IMR-90 (cell line): ENCODE data around the gene MR1. TPM values are rescaled to one million over a fixed set of nuclear protein-coding genes. Genes with fewer than 3 reads are reported as not detected.

Experiments used
- ATAC-seq: fragments of 200-7000 bp; cut with Tn5 transposase; 2 replicates; pipeline ENCODE4 v1.9.1; 2020; ENCODE audit warnings: low read depth, mild to moderate bottlenecking, moderate library complexity
- BruUV-seq: library from RNA; stranded (reverse); fragments of 400-500 nt; replicated peaks from 2 replicates; lab custom pipeline; 2021; lab: Mats Ljungman, UMichigan
- CTCF ChIA-PET: fragments of 300-600 bp; formaldehyde crosslinking; extraction: SDS; loops from one replicate; lab custom pipeline; 2021; ENCODE audit warnings: antibody characterized with exemption; lab: Yijun Ruan, JAX
- POLR2A ChIA-PET: fragments of 300-600 bp; sonication (Branson Sonifier 250); formaldehyde crosslinking; loops from one replicate; lab custom pipeline; 2022; ENCODE audit warnings: antibody characterized with exemption; ENCODE audit not compliant: unreplicated experiment; lab: Charles Lee
- DNase-seq: peaks from one replicate; pipeline ENCODE4 v3.0.0; 2013
- H2AFZ ChIP-seq: replicated peaks from 2 replicates; pipeline ENCODE3; 2013; ENCODE audit warnings: low read length, mild to moderate bottlenecking; ENCODE audit not compliant: poor library complexity
- H2AK5ac ChIP-seq: 2 replicates; pipeline ENCODE4 v1.6.1; 2013; ENCODE audit warnings: low read depth, low read length, inconsistent platforms
- H2AK9ac ChIP-seq: replicated peaks from 2 replicates; pipeline ENCODE3; 2013; ENCODE audit warnings: mild to moderate bottlenecking, low read depth, low read length, moderate library complexity; ENCODE audit not compliant: poor library complexity
- H2BK120ac ChIP-seq: 2 replicates; pipeline ENCODE4 v1.6.1; 2013; ENCODE audit warnings: low read depth, low read length, inconsistent platforms
- H2BK15ac ChIP-seq: 3 replicates; pipeline ENCODE4 v1.6.1; 2013; ENCODE audit warnings: low read depth, low read length, inconsistent platforms
- H2BK20ac ChIP-seq: 2 replicates; pipeline ENCODE4 v1.6.1; 2013; ENCODE audit warnings: low read depth, mild to moderate bottlenecking, inconsistent platforms, low read length, moderate library complexity
- H2BK5ac ChIP-seq: 2 replicates; pipeline ENCODE4 v1.6.1; 2013; ENCODE audit warnings: mild to moderate bottlenecking, low read depth, low read length, inconsistent platforms; ENCODE audit not compliant: poor library complexity, severe bottlenecking
- H3K14ac ChIP-seq: replicated peaks from 2 replicates; pipeline ENCODE4 v1.6.1; 2013; ENCODE audit warnings: low read depth, low read length, inconsistent platforms
- H3K18ac ChIP-seq: 2 replicates; pipeline ENCODE4 v1.6.1; 2013; ENCODE audit warnings: low read depth, low read length, control low read depth
- H3K23ac ChIP-seq: 2 replicates; pipeline ENCODE4 v1.6.1; 2013; ENCODE audit warnings: low read depth, low read length, inconsistent platforms
- H3K27ac ChIP-seq: 2 replicates; pipeline ENCODE4 v1.5.1; 2013; ENCODE audit warnings: mild to moderate bottlenecking, control low read depth, low read length; ENCODE audit not compliant: insufficient read depth
- H3K27me3 ChIP-seq: 2 replicates; pipeline ENCODE4 v1.6.1; 2013; ENCODE audit warnings: low read length; ENCODE audit not compliant: control insufficient read depth, insufficient read depth
- H3K36me3 ChIP-seq: 2 replicates; pipeline ENCODE4 v1.6.1; 2013; ENCODE audit warnings: low read length, mixed read lengths; ENCODE audit not compliant: control insufficient read depth, insufficient read depth
- H3K4ac ChIP-seq: 2 replicates; pipeline ENCODE4 v1.6.1; 2013; ENCODE audit warnings: low read depth, low read length, inconsistent platforms
- H3K4me1 ChIP-seq: 2 replicates; pipeline ENCODE4 v1.6.1; 2013; ENCODE audit warnings: low read length, mixed read lengths; ENCODE audit not compliant: control insufficient read depth, insufficient read depth
- H3K4me2 ChIP-seq: 2 replicates; pipeline ENCODE4 v1.6.1; 2013; ENCODE audit warnings: low read depth, mild to moderate bottlenecking, control low read depth, low read length, moderate library complexity
- H3K4me3 ChIP-seq: 2 replicates; pipeline ENCODE4 v1.5.1; 2013; ENCODE audit warnings: low read depth, mild to moderate bottlenecking, control low read depth, low read length, moderate library complexity; ENCODE audit not compliant: insufficient read depth
- H3K56ac ChIP-seq: 2 replicates; pipeline ENCODE4 v1.6.1; 2013; ENCODE audit warnings: low read length, inconsistent platforms; ENCODE audit not compliant: insufficient read depth; ENCODE audit errors: extremely low read depth
- H3K79me1 ChIP-seq, 2 experiments: 2 replicates each; pipeline ENCODE4 v1.6.1; 2013; ENCODE audit warnings: low read length in 2 of 2, inconsistent platforms in 1 of 2, low read depth in 1 of 2
- H3K9ac ChIP-seq: 2 replicates; pipeline ENCODE4 v1.6.1; 2013; ENCODE audit warnings: low read depth, low read length, control low read depth
- H3K9me1 ChIP-seq: 2 replicates; pipeline ENCODE4 v1.6.1; 2013; ENCODE audit warnings: low read length, inconsistent platforms; ENCODE audit not compliant: insufficient read depth
- H3K9me3 ChIP-seq: 2 replicates; pipeline ENCODE4 v1.6.1; 2013; ENCODE audit warnings: low read length; ENCODE audit not compliant: control insufficient read depth, insufficient read depth
- H4K20me1 ChIP-seq: 2 replicates; pipeline ENCODE4 v1.6.1; 2013; ENCODE audit warnings: low read length, inconsistent platforms; ENCODE audit not compliant: insufficient read depth
- H4K5ac ChIP-seq: 2 replicates; pipeline ENCODE4 v1.6.1; 2013; ENCODE audit warnings: mild to moderate bottlenecking, low read depth, low read length, control low read depth
- H4K8ac ChIP-seq, 2 experiments: 2 replicates each; pipeline ENCODE4 v1.6.1; 2013; ENCODE audit warnings: low read depth in 2 of 2, low read length in 2 of 2, control low read depth in 1 of 2, inconsistent platforms in 1 of 2
- H4K91ac ChIP-seq: 2 replicates; pipeline ENCODE4 v1.6.1; 2013; ENCODE audit warnings: low read depth, low read length, inconsistent platforms; ENCODE audit not compliant: insufficient read depth
- BHLHE40 ChIP-seq: fragments of 150-350 bp; IDR thresholded peaks from 2 replicates; pipeline ENCODE4 v1.6.1; 2016; ENCODE audit warnings: mild to moderate bottlenecking, low read depth, low read length
- CEBPB ChIP-seq: IDR thresholded peaks from 2 replicates; pipeline ENCODE4 v1.6.1; 2012; ENCODE audit warnings: low read depth, low read length, improper control_type of control experiment
- CHD1 ChIP-seq: IDR thresholded peaks from 2 replicates; pipeline ENCODE4 v1.6.1; 2012; ENCODE audit warnings: low read depth, low read length, improper control_type of control experiment
- FOS ChIP-seq: fragments of 150-350 bp; IDR thresholded peaks from 2 replicates; pipeline ENCODE4 v1.6.1; 2016; ENCODE audit warnings: low read depth, low read length
- MAFK ChIP-seq: IDR thresholded peaks from 2 replicates; pipeline ENCODE4 v1.6.1; 2012; ENCODE audit warnings: low read depth, low read length, improper control_type of control experiment
- MAZ ChIP-seq: IDR thresholded peaks from 2 replicates; pipeline ENCODE4 v1.6.1; 2012; ENCODE audit warnings: low read depth, mild to moderate bottlenecking, low read length, improper control_type of control experiment, moderate library complexity, borderline replicate concordance
- MXI1 ChIP-seq: IDR thresholded peaks from 2 replicates; pipeline ENCODE4 v1.6.1; 2012; ENCODE audit warnings: low read depth, mild to moderate bottlenecking, low read length, moderate library complexity, borderline replicate concordance
- POLR2A ChIP-seq: IDR thresholded peaks from 2 replicates; pipeline ENCODE4 v1.6.1; 2012; ENCODE audit warnings: mild to moderate bottlenecking, low read depth, low read length
- RAD21 ChIP-seq: IDR thresholded peaks from 2 replicates; pipeline ENCODE4 v1.6.1; 2012; ENCODE audit warnings: low read length, improper control_type of control experiment
- RCOR1 ChIP-seq: IDR thresholded peaks from 2 replicates; pipeline ENCODE4 v1.6.1; 2012; ENCODE audit warnings: mild to moderate bottlenecking, low read length, improper control_type of control experiment; ENCODE audit not compliant: insufficient replicate concordance
- RFX5 ChIP-seq: IDR thresholded peaks from 2 replicates; pipeline ENCODE4 v1.8.0; 2012; ENCODE audit warnings: low read depth, mild to moderate bottlenecking, low read length, moderate library complexity
- SMC3 ChIP-seq: fragments of 150-350 bp; IDR thresholded peaks from 2 replicates; pipeline ENCODE4 v1.6.1; 2016; ENCODE audit warnings: low read depth, mild to moderate bottlenecking, antibody characterized with exemption, low read length, moderate library complexity
- WGBS, 2 experiments: methylation state at CpG; one replicate each; pipeline versions ENCODE4 v1.1.5 to v1.1.7; 2013; ENCODE audit warnings: missing lambda C conversion rate in 2 of 2; ENCODE audit not compliant: insufficient read length in 1 of 2; ENCODE audit errors: extremely low coverage in 2 of 2; 5-methylcytosine and 5-hydroxymethylcytosine counted together
- dilution Hi-C: fragments of 300-500 bp; cut with HindIII; formaldehyde crosslinking; loops from one replicate; pipeline ENCODE4 v1.14.3; 2018; ENCODE audit warnings: low sequenced_read_pairs; ENCODE audit not compliant: unreplicated experiment
- in situ Hi-C: fragments of 300-500 bp; cut with MboI; formaldehyde crosslinking; loops from 3 replicates; pipeline ENCODE4 v1.14.3; 2019; ENCODE audit warnings: low sequenced_read_pairs, inconsistent platforms, mixed read lengths
- intact Hi-C: fragments of 100-400 bp; cut with micrococcal nuclease; formaldehyde crosslinking; loops from 2 replicates; pipeline ENCODE4 v1.10.0; 2022
- polyA plus RNA-seq, 3 experiments: library from polyadenylated mRNA; depleted of rRNA; stranded (reverse); fragments of >200 nt; gene quantifications; 2 replicates each; pipeline ENCODE4 v1.2.3, GENCODE V29; 2012; ENCODE audit warnings: low replicate concordance in 1 of 3
- total RNA-seq: library from RNA; depleted of rRNA; stranded (reverse); fragments of >200 nt; gene quantifications from 2 replicates; pipeline ENCODE4 v1.2.3, GENCODE V29; 2012
- TF ChIP-seq, protein P1 (sequence below): conservative IDR thresholded peaks from 2 replicates; pipeline ENCODE4 v1.5.1; 2012; ENCODE audit warnings: mild to moderate bottlenecking, low read depth, low read length, improper control_type of control experiment
- TF ChIP-seq, protein P2 (sequence below): fragments of 150-350 bp; IDR thresholded peaks from 2 replicates; pipeline ENCODE4 v1.6.1; 2017; ENCODE audit warnings: mild to moderate bottlenecking, antibody characterized with exemption, low read length, low read depth
- TF ChIP-seq, protein P3 (sequence below): fragments of 150-350 bp; IDR thresholded peaks from 2 replicates; pipeline ENCODE4 v1.6.1; 2016; ENCODE audit warnings: low read depth, mild to moderate bottlenecking, low read length, moderate library complexity, borderline replicate concordance

The MR1 gene
- total and polyA plus RNA-seq, 2 of the 4 experiments (the other 2 are of a cell fraction), result 6.0 to 6.1 TPM

DNA sequence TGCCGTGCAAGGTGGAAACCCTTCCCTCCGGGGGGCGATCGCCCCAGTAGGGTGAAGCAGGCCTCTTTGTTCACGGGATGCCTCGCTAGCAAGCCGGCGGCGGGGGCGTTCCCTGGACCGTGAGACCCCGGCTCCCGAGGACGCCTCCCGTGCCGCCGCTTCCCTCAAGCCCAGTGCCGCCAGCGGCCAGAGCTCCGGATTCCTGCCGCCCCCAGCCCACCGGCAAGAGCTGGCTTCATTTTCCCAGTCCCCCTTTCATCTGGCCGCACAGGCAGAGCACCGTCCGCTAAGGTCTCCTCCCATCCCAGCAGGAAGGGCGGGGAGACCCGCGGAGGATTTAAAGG is 71.0 kb downstream of the MR1 start:
- TF ChIP-seq SMC3 (no peak), POLR2A (no peak), RCOR1 (no peak), CEBPB (no peak), MXI1 (no peak), FOS (no peak), BHLHE40 (no peak), RFX5 (no peak), MAZ (no peak), CHD1 (no peak), RAD21 (no peak), MAFK (no peak)
- TF ChIP-seq, protein P1, sequence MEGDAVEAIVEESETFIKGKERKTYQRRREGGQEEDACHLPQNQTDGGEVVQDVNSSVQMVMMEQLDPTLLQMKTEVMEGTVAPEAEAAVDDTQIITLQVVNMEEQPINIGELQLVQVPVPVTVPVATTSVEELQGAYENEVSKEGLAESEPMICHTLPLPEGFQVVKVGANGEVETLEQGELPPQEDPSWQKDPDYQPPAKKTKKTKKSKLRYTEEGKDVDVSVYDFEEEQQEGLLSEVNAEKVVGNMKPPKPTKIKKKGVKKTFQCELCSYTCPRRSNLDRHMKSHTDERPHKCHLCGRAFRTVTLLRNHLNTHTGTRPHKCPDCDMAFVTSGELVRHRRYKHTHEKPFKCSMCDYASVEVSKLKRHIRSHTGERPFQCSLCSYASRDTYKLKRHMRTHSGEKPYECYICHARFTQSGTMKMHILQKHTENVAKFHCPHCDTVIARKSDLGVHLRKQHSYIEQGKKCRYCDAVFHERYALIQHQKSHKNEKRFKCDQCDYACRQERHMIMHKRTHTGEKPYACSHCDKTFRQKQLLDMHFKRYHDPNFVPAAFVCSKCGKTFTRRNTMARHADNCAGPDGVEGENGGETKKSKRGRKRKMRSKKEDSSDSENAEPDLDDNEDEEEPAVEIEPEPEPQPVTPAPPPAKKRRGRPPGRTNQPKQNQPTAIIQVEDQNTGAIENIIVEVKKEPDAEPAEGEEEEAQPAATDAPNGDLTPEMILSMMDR, result no peak
- TF ChIP-seq, protein P2, sequence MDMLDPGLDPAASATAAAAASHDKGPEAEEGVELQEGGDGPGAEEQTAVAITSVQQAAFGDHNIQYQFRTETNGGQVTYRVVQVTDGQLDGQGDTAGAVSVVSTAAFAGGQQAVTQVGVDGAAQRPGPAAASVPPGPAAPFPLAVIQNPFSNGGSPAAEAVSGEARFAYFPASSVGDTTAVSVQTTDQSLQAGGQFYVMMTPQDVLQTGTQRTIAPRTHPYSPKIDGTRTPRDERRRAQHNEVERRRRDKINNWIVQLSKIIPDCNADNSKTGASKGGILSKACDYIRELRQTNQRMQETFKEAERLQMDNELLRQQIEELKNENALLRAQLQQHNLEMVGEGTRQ, result no peak
- TF ChIP-seq, protein P3, sequence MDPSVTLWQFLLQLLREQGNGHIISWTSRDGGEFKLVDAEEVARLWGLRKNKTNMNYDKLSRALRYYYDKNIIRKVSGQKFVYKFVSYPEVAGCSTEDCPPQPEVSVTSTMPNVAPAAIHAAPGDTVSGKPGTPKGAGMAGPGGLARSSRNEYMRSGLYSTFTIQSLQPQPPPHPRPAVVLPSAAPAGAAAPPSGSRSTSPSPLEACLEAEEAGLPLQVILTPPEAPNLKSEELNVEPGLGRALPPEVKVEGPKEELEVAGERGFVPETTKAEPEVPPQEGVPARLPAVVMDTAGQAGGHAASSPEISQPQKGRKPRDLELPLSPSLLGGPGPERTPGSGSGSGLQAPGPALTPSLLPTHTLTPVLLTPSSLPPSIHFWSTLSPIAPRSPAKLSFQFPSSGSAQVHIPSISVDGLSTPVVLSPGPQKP, result no peak
- Histone ChIP-seq H4K5ac (peak overlapping the region; percentile 85), H4K8ac (peak overlapping the region; percentile 42 to 85), H3K14ac (peak overlapping the region; percentile 96), H3K4me1 (peaks cover 36% of the 10 kb centered on the region), H3K18ac (peak overlapping the region; percentile 82), H2AK9ac (peak overlapping the region; percentile 98), H2BK5ac (peak overlapping the region; percentile 50), H3K27me3 (no peaks in the 10 kb centered on the region), H3K27ac (peak overlapping the region; percentile 86), H3K4me3 (peak overlapping the region; percentile 84), H3K36me3 (no peaks in the 10 kb centered on the region), H3K9ac (peak overlapping the region; percentile 92), H2AFZ (peak overlapping the region; percentile 89), H2AK5ac (peak overlapping the region; percentile 90), H3K79me1 (peaks cover 21 to 52% of the 10 kb centered on the region in 2 experiments), H3K23ac (peak overlapping the region; percentile 96), H4K20me1 (no peaks in the 10 kb centered on the region), H3K4ac (peak overlapping the region; percentile 97), H2BK20ac (peak overlapping the region; percentile 15; the same call in 1 of the 2 replicates), H2BK120ac (peak overlapping the region; percentile 90), H3K4me2 (peak overlapping the region; percentile 98), H3K9me1 (peaks cover 33% of the 10 kb centered on the region), H3K9me3 (no peaks in the 10 kb centered on the region), H3K56ac (peak overlapping the region; percentile 87; the same call in 1 of the 2 replicates), H4K91ac (peak overlapping the region; percentile 80), H2BK15ac (peak overlapping the region; percentile 28; the same call in 1 of the 3 replicates)
- peak; percentile 12 for ATAC-seq
- ChIA-PET CTCF (interaction anchor here (1.1 kb wide), 1 partner anchor 37 kb away, joined by 3 read pairs; no protein-coding TSS in a partner anchor), POLR2A (interaction anchor here (0.7 to 1.8 kb wide), 3 partner anchors 10 to 25 kb away, joined by 3 to 14 read pairs (median 6); no protein-coding TSS in a partner anchor)
- 0% methylated on average over 15 of the region's 28 CpGs; no CpG with 5 or more reads in 1 of the 2 experiments for WGBS, 2 experiments
- intact Hi-C loops, result loop anchor here (2.0 kb wide), 1 partner anchor 76 kb away; no protein-coding TSS in a partner anchor
- DNase-seq, result no peak
- in situ Hi-C loops, result no loop called here
- dilution Hi-C loops, result no loop called here
- no TSS peak for BruUV-seq
